Measurements from ENCODE around the gene PDAP1.

PDAP1 gene

GRCh38 chr7:99379043-99379577, 29.3 kb downstream of the PDAP1 start:
- Histone ChIP-seq H3K79me2 (ENCODE audit: control insufficient read depth, low read length) (peaks cover 82% of the 10 kb centered on the region), H3K4me2 (ENCODE audit: low read length) (peak overlapping the region; percentile 91)

GRCh38 chr7:99375070-99375807, 33.2 kb downstream of the PDAP1 start:
- Histone ChIP-seq H3K36me3 (ENCODE audit: control insufficient read depth, low read length) (peaks cover 27% of the 10 kb centered on the region), H3K4me3 (ENCODE audit: low read length) (peak overlapping the region; percentile 82), H3K27ac (ENCODE audit: low read depth, low read length) (peak overlapping the region; percentile 68), H3K9me2 (replicated peaks; ENCODE audit: control insufficient read depth, low read length) (no peaks in the 10 kb centered on the region), H3K9me3 (ENCODE audit: control insufficient read depth, insufficient read depth, low read length) (no peaks in the 10 kb centered on the region), H3F3A (ENCODE audit: control insufficient read depth, insufficient read depth) (peaks cover 41% of the 10 kb centered on the region), H3K27me3 (ENCODE audit: control insufficient read depth, low read length) (no peaks in the 10 kb centered on the region), H3K4me1 (ENCODE audit: control insufficient read depth, low read length) (peaks cover 56% of the 10 kb centered on the region), H4K20me1 (ENCODE audit: control insufficient read depth, insufficient read depth, low read depth, low read length) (0 out of 2 replicates have a peak, but pooled peaks cover 5% of the 10 kb centered on the region), H3K79me2 (ENCODE audit: control insufficient read depth, low read length) (peaks cover 44% of the 10 kb centered on the region), H3K4me2 (ENCODE audit: low read length) (peak overlapping the region; percentile 93)
- TF ChIP-seq EZH2phosphoT487 (IDR thresholded peaks at IDR 0.05; ENCODE audit: borderline replicate concordance, low read length) (no peak), CTCF (IDR thresholded peaks at IDR 0.05; ENCODE audit: low read depth, low read length, poor library complexity, severe bottlenecking) (no peak)

More at GRCh38 chr7:99379043-99379577, 29.3 kb downstream of the PDAP1 start:
- no peaks in the 10 kb centered on the region for H3K27me3 ChIP-seq (ENCODE audit: control insufficient read depth, low read length)
- 0 out of 2 replicates have a peak, but pooled peaks cover 5% of the 10 kb centered on the region for H4K20me1 ChIP-seq (ENCODE audit: control insufficient read depth, insufficient read depth, low read depth, low read length)
- no peaks in the 10 kb centered on the region for H3K9me3 ChIP-seq (ENCODE audit: control insufficient read depth, insufficient read depth, low read length)
- H3K4me1 ChIP-seq (ENCODE audit: control insufficient read depth, low read length), result peaks cover 84% of the 10 kb centered on the region
- H3K9me2 ChIP-seq (replicated peaks; ENCODE audit: control insufficient read depth, low read length), result no peaks in the 10 kb centered on the region
- no peak for TF ChIP-seq EZH2phosphoT487 (IDR thresholded peaks at IDR 0.05; ENCODE audit: borderline replicate concordance, low read length)
- TF ChIP-seq CTCF (IDR thresholded peaks at IDR 0.05; ENCODE audit: low read depth, low read length, poor library complexity, severe bottlenecking), result no peak
- peak overlapping the region; percentile 74 for H3K4me3 ChIP-seq (ENCODE audit: low read length)
- H3K36me3 ChIP-seq (ENCODE audit: control insufficient read depth, low read length), result peaks cover 55% of the 10 kb centered on the region
- H3F3A ChIP-seq (ENCODE audit: control insufficient read depth, insufficient read depth), result peaks cover 41% of the 10 kb centered on the region
- H3K27ac ChIP-seq (ENCODE audit: low read depth, low read length), result peak overlapping the region; percentile 93

GRCh38 chr7:99374111-99375064, 34.0 kb downstream of the PDAP1 start, which contains the start of gene ARPC1B:
TSS of gene ARPC1B (plus strand) at chr7:99374730. CDS start at chr7:99385715, 10,985 bp downstream.
- H3K27ac ChIP-seq (ENCODE audit: low read depth, low read length), result peak within 1 kb of the TSS; percentile 68
- H3K4me1 ChIP-seq (ENCODE audit: control insufficient read depth, low read length), result peaks cover 47% of the 10 kb centered on the region
- peak within 1 kb of the TSS; percentile 93 for H3K4me2 ChIP-seq (ENCODE audit: low read length)
- H4K20me1 ChIP-seq (ENCODE audit: control insufficient read depth, insufficient read depth, low read depth, low read length), result 0 out of 2 replicates have a peak, but pooled peaks cover 5% of the 10 kb centered on the region
- peak within 1 kb of the TSS; percentile 82 for H3K4me3 ChIP-seq (ENCODE audit: low read length)
- TF ChIP-seq CTCF (IDR thresholded peaks at IDR 0.05; ENCODE audit: low read depth, low read length, poor library complexity, severe bottlenecking) (no peak), EZH2phosphoT487 (IDR thresholded peaks at IDR 0.05; ENCODE audit: borderline replicate concordance, low read length) (no peak)
- H3K9me2 ChIP-seq (replicated peaks; ENCODE audit: control insufficient read depth, low read length), result no peaks in the 10 kb centered on the region
- peaks cover 25% of the 10 kb centered on the region for H3K36me3 ChIP-seq (ENCODE audit: control insufficient read depth, low read length)
- H3K27me3 ChIP-seq (ENCODE audit: control insufficient read depth, low read length), result no peaks in the 10 kb centered on the region
- peaks cover 37% of the 10 kb centered on the region for H3K79me2 ChIP-seq (ENCODE audit: control insufficient read depth, low read length)
- peaks cover 34% of the 10 kb centered on the region for H3F3A ChIP-seq (ENCODE audit: control insufficient read depth, insufficient read depth)
- H3K9me3 ChIP-seq (ENCODE audit: control insufficient read depth, insufficient read depth, low read length), result no peaks in the 10 kb centered on the region

Measured in DOHH2 (cell line).